Measurements from ENCODE around the gene TICRR. TPM values are rescaled to one million over a fixed set of nuclear protein-coding genes. Genes with fewer than 3 reads are reported as not detected.

The TICRR gene
- total RNA-seq, 4 donors from 2014 or later = 1.2 TPM; not detected in 3

DNA sequence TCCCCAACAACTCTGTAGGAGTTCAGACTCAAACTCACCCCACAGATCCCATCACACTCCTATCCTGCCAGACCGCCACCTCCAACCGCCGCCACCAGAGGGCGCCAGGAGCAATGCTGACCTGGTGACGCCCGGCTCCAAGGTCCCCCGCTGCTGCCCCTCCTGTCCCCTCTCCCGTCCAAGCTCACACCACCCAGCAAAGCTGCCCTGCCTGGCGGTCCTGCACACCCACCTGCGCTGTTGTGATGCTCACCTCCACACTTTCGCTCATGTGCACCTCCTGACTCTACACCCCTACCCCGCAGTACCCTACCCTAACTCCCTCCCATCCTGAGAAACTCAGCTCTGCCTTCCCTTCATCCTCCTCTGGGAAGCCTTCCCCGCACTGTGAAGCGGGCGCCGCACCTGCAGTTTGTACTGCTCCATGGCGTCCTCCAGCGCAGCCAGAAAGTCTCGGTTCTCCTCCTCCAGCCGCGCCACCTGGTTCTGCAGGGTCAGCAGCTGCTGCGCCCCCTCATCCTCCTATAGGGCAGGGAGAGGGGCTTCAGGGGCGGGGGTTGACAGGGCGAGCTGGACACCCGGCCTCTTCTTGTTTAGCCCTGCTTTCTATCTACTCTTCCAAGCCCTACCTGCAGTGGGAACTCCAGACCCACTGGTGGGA, 72.1 kb downstream of the TICRR start:
- ATAC-seq = peak; percentile 78
- H3K4me3 ChIP-seq = no peak overlapping the region
- no peak overlapping the region for H3K27ac ChIP-seq
- no peak for TF ChIP-seq POLR2AphosphoS5 (IDR thresholded peaks at IDR 0.05)
- no peak for TF ChIP-seq EP300 (IDR thresholded peaks at IDR 0.05)
- TF ChIP-seq, protein P1, sequence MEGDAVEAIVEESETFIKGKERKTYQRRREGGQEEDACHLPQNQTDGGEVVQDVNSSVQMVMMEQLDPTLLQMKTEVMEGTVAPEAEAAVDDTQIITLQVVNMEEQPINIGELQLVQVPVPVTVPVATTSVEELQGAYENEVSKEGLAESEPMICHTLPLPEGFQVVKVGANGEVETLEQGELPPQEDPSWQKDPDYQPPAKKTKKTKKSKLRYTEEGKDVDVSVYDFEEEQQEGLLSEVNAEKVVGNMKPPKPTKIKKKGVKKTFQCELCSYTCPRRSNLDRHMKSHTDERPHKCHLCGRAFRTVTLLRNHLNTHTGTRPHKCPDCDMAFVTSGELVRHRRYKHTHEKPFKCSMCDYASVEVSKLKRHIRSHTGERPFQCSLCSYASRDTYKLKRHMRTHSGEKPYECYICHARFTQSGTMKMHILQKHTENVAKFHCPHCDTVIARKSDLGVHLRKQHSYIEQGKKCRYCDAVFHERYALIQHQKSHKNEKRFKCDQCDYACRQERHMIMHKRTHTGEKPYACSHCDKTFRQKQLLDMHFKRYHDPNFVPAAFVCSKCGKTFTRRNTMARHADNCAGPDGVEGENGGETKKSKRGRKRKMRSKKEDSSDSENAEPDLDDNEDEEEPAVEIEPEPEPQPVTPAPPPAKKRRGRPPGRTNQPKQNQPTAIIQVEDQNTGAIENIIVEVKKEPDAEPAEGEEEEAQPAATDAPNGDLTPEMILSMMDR (IDR thresholded peaks at IDR 0.05) = peak in 3 of 4 experiments; percentile 80 to 90 (median 81)
- H3K36me3 ChIP-seq = peaks cover 0 to 52% of the 10 kb centered on the region in 2 donors
- H3K4me1 ChIP-seq = peaks cover 0 to 10% (median 0%) of the 10 kb centered on the region in 3 donors
- H3K27me3 ChIP-seq = no peaks in the 10 kb centered on the region
- no peaks in the 10 kb centered on the region for H3K9me3 ChIP-seq
- WGBS, 2 donors (ENCODE audit: low coverage in 1 of 2) = 44 to 67% methylated on average over 17 to 20 of the region's 25 CpGs

DNA sequence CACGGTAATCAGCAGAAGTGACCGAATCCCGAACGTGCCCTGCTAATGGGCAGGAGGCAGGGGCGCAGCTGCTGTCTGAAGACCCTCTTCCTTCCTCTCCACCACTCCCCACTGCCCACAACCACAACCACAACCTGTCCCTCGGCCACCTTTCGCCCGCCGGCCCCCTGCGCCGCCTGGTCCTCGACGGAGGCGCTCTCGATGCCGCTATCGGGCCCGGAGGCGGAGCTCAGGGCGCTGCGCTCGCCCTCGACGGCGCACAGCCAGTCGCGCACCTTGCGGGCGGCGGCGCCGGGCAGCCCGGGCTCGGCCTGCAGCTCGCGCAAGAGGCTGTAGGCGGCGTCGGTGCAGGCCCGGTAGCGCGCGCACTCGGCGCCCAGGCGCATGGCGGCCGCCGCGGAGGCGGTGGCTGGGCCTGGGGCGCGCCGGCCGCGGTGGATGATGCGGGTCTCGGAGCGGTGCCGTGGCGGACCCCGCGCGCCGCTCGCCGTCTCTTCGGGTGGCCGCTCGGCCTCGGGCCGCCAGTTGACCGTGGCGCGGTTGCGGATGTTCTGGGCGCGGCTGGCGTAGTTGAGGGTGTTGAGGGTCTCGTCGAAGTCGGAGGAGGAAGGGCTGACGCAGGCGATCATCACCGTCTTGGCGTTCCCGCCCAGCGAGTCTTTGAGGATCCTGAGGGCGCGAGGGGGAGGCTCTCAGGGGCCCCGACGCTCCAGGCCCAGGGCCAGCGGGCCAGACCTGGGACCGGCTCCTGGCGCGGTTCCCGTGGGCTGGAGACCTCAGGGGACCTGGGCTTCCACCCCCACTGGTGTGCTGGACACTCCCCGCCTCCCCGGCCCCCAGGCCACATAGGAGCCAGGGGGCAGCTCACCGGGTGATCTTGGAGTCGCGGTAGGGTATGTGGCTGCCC, 73.1 kb downstream of the TICRR start:
- no peak overlapping the region for H3K4me3 ChIP-seq
- ATAC-seq = no peak
- TF ChIP-seq POLR2AphosphoS5 (IDR thresholded peaks at IDR 0.05) = no peak
- TF ChIP-seq, protein P1 (IDR thresholded peaks at IDR 0.05) = no peak
- no peak for TF ChIP-seq EP300 (IDR thresholded peaks at IDR 0.05)
- no peak for TF ChIP-seq POLR2A (IDR thresholded peaks at IDR 0.05)
- no peaks in the 10 kb centered on the region for H3K9me3 ChIP-seq
- 53 to 75% methylated on average over 4 to 25 of the region's 102 CpGs for WGBS, 2 donors (ENCODE audit: low coverage in 1 of 2)
- H3K36me3 ChIP-seq = peaks cover 0 to 48% of the 10 kb centered on the region in 2 donors
- H3K4me1 ChIP-seq = peaks cover 0 to 16% (median 0%) of the 10 kb centered on the region in 3 donors
- H3K27me3 ChIP-seq = no peaks in the 10 kb centered on the region
- no peak overlapping the region for H3K27ac ChIP-seq

GRCh38 chr15:89649013-89649625, 73.8 kb downstream of the TICRR start:
- TF ChIP-seq POLR2A (IDR thresholded peaks at IDR 0.05) = no peak
- TF ChIP-seq EP300 (IDR thresholded peaks at IDR 0.05) = no peak
- no peak for TF ChIP-seq POLR2AphosphoS5 (IDR thresholded peaks at IDR 0.05)
- TF ChIP-seq, protein P1 (IDR thresholded peaks at IDR 0.05) = no peak
- peaks cover 0 to 24% (median 0%) of the 10 kb centered on the region in 3 donors for H3K4me1 ChIP-seq
- ATAC-seq = no peak

GRCh38 chr15:89649716-89650115, 74.4 kb downstream of the TICRR start:
- H3K9me3 ChIP-seq = no peaks in the 10 kb centered on the region
- TF ChIP-seq POLR2AphosphoS5 (IDR thresholded peaks at IDR 0.05) = no peak
- no peak for TF ChIP-seq EP300 (IDR thresholded peaks at IDR 0.05)
- TF ChIP-seq, protein P1 (IDR thresholded peaks at IDR 0.05) = no peak
- no peak for TF ChIP-seq POLR2A (IDR thresholded peaks at IDR 0.05)
- H3K27ac ChIP-seq = no peak overlapping the region
- ATAC-seq = no peak
- H3K27me3 ChIP-seq = no peaks in the 10 kb centered on the region
- no peak overlapping the region for H3K4me3 ChIP-seq
- peaks cover 0 to 30% (median 0%) of the 10 kb centered on the region in 3 donors for H3K4me1 ChIP-seq
- 60 to 80% methylated on average over 1 to 2 of the region's 15 CpGs for WGBS, 2 donors (ENCODE audit: low coverage in 1 of 2)
- H3K36me3 ChIP-seq = peaks cover 0 to 43% of the 10 kb centered on the region in 2 donors

More at GRCh38 chr15:89649013-89649625, 73.8 kb downstream of the TICRR start:
- H3K9me3 ChIP-seq = no peaks in the 10 kb centered on the region
- H3K27ac ChIP-seq = no peak overlapping the region
- H3K27me3 ChIP-seq = no peaks in the 10 kb centered on the region
- 90% methylated on average over 11 of the region's 37 CpGs; no CpG with 5 or more reads in 1 of the 2 donors for WGBS, 2 donors (ENCODE audit: low coverage in 1 of 2)
- no peak overlapping the region for H3K4me3 ChIP-seq
- peaks cover 0 to 46% of the 10 kb centered on the region in 2 donors for H3K36me3 ChIP-seq

Measured in gastroesophageal sphincter (tissue), 4 donors.